Choroid plexus epithelial cell (primary cell): ENCODE measurements around the gene ONECUT2.

Experiments
- DNase-seq: peaks from one replicate; pipeline ENCODE4 v3.0.0-alpha.2; 2010; ENCODE audit warnings: low read depth
- H3K4me3 ChIP-seq: 2 replicates; pipeline ENCODE4 v1.5.1; 2011; ENCODE audit warnings: low read depth, mild to moderate bottlenecking, control low read depth, low read length, moderate library complexity
- TF ChIP-seq, protein P1 (sequence below): conservative IDR thresholded peaks from 2 replicates; pipeline ENCODE4 v1.5.1; 2011; ENCODE audit warnings: low read depth, mild to moderate bottlenecking, control low read depth, inconsistent platforms, low read length, moderate library complexity

The ONECUT2 gene

DNA sequence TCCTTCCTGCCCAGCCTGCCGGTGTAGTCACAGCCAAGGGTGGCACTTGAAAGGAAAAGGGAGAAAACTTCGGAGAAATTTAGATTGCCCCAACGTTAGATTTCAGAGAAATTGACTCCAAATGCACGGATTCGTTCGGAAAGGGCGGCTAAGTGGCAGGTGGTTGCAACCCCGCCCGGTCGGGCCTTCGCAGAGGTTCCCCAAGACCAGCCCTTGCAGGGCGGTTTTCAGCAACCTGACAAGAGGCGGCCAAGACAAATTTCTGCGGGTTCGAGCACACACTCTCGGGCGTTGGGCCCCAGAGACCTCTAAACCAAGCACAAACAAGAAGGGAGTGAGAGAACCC, 4.8 kb downstream of the ONECUT2 start:
- DNase-seq, result no peak
- TF ChIP-seq, protein P1, sequence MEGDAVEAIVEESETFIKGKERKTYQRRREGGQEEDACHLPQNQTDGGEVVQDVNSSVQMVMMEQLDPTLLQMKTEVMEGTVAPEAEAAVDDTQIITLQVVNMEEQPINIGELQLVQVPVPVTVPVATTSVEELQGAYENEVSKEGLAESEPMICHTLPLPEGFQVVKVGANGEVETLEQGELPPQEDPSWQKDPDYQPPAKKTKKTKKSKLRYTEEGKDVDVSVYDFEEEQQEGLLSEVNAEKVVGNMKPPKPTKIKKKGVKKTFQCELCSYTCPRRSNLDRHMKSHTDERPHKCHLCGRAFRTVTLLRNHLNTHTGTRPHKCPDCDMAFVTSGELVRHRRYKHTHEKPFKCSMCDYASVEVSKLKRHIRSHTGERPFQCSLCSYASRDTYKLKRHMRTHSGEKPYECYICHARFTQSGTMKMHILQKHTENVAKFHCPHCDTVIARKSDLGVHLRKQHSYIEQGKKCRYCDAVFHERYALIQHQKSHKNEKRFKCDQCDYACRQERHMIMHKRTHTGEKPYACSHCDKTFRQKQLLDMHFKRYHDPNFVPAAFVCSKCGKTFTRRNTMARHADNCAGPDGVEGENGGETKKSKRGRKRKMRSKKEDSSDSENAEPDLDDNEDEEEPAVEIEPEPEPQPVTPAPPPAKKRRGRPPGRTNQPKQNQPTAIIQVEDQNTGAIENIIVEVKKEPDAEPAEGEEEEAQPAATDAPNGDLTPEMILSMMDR, result no peak
- no peak overlapping the region for H3K4me3 ChIP-seq

DNA sequence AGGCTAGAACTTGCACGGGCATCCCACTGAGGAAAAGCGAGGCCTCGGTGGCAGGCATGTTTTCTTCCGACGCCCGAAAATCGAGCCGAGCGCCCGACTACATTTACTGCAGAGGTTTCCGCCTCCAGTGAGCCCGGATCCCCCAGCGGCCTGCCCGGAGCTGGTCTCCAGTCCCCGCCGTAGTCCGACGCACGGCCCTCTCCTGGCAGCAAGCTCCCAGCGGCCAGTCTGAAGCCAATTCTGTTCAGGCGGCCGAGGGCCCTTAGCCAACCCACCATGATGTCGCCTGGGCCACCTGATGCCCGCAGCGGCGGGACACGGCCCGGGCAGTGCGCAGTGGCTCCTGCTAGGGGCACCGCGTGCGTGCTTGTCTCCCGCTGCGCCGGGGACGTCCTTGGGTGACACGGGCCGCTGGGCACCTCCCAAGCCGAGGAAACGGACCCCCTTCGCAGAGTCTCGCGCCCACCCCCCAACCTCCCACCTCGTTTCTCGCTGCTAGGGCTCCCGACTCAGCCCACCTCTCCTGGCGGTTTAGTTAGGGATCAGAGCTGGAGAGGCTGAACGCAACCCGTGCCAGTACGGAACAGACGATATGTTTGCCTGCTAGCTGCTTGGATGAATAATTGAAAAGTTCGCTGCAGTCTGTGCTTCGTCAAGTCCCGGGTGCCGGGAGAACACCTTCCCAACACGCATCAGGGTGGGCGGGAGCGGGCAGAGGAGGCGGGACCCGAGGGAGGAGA, 5.3 kb downstream of the ONECUT2 start:
- H3K4me3 ChIP-seq, result no peak overlapping the region

DNA sequence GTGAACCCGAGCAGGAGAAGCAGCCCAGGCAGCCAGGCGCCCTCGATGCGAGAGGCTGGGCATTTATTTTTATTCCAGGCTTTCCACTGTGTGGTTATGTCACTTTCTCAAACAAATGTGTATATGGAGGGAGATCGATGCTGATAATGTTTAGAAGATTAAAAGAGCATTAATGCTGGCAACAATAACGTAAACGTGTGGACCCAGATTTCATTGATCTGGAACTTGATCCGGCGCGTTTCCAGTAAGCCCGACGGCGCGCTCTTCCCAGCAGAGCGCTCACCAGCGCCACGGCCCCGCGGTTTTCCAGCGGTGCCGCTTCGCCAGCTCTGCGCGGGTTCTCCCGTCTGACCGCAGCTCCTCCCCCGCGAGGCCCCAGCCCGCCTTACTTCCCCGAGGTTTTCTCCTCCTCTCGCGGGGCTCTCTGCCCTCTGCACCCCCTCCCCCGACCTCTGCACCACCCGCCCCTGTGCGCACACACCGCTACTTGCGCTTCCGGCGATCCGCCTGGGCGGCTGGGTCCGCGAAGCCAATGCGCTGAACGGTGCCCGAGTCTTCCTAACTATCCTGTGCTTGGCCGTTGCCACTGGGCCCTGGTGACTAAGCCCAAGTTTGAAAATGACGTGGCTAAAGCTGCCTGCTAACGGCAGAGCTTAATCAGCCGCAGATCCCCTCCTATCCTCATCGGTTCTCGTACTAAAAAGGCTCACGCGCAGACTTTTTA, 6.1 kb downstream of the ONECUT2 start:
- TF ChIP-seq, protein P1, result no peak
- no peak for DNase-seq
- H3K4me3 ChIP-seq, result no peak overlapping the region

More for the DNA sequence above, 5.3 kb downstream of the ONECUT2 start:
- TF ChIP-seq, protein P1, result no peak
- DNase-seq, result no peak

DNA sequence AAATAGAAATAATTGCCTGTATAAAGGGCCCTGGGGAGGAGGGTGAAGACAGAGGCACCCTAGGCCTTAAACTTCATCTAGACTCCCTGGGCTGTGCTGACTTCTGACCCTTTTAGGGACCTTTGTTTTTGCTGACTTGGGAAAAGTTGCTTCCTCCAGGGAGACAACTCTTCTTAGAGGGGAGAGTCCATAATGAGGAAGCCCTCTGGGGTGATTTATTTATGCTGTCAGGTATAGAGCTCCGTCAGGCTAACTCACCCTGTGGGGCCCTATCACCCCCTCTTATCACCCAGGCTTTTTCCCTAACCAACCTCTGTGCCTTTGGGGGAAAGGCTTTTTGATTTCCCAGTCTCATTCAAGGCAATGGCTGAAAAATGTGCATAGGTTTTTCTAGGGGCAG, 8.1 kb downstream of the ONECUT2 start:
- DNase-seq, result no peak
- no peak overlapping the region for H3K4me3 ChIP-seq
- TF ChIP-seq, protein P1, result no peak

DNA sequence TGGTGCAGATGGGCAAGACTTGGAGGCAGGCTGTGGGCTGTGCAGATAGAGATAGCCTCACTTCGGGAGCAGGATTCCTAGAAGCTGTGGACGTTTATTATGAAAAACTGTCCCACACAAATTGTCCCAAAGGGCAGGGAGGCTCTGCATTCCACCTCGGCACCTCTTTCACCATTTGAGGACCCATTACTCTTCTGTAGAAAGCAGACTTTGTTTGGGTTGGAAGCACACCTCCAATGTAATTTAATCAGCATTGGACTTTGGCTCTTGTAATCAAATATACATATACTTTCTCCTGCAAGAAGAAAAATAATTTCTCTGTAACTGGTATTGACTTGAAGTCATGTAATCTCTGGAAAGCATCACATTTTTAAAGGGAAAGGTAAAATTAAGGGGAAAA, 8.5 kb downstream of the ONECUT2 start:
- TF ChIP-seq, protein P1, result no peak
- DNase-seq, result no peak
- H3K4me3 ChIP-seq, result no peak overlapping the region

DNA sequence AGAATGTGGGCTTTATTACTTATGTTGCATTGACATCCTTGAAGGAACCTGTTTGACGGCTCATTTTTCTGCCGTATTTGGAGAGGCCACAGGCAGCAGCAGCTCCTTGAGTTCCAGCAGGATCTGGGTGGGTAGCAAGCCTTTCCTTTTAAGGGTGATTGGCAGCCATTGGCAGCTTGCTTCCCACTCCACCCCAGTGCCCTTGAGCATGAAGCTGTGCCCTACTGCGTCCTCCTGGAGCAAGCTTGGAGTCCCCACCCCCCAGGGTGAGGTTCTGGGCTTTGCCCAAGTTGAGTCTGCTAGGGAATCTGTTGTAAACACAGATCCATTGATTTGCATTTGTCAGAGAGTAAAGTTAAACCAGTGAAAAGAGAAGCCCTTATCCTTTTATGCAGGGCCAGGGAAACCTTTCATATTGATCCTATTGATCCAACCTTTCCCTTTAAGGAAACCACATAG, 9.2 kb downstream of the ONECUT2 start:
- DNase-seq, result no peak
- no peak overlapping the region for H3K4me3 ChIP-seq
- TF ChIP-seq, protein P1, result no peak
